K562 (cell line): ENCODE measurements around the gene GALNT17. TPM values are rescaled to one million over a fixed set of nuclear protein-coding genes. Genes with fewer than 3 reads are reported as not detected.

ENCODE experiments used
- ATAC-seq: fragments of 200-7000 bp; cut with Tn5 transposase; 3 replicates; pipeline ENCODE4 v1.9.1; 2020; ENCODE audit warnings: moderate library complexity
- BruUV-seq: library from RNA; stranded (reverse); fragments of 400-500 nt; replicated peaks from 2 replicates; lab custom pipeline; 2021; lab: Mats Ljungman, UMichigan
- CTCF ChIA-PET: fragments of 300-600 bp; formaldehyde crosslinking; extraction: SDS; loops from one replicate; lab custom pipeline; 2021; ENCODE audit warnings: low intra/inter-chr PET ratio; lab: Yijun Ruan, JAX
- POLR2A ChIA-PET: fragments of 300-600, 350-650 bp; sonication (Branson Sonifier 250); formaldehyde crosslinking; extraction: SDS; loops from one replicate; lab custom pipeline; 2021; ENCODE audit warnings: antibody characterized with exemption, inconsistent platforms; lab: Yijun Ruan, JAX
- DNase-seq, 4 experiments: peaks; one replicate each; pipeline versions ENCODE4 v3.0.0 to v3.0.0-alpha.2; 2011 to 2018; ENCODE audit warnings: low spot score in 3 of 4, mixed read lengths in 3 of 4; ENCODE audit errors: extremely low read depth in 1 of 4
- FAIRE-seq: peaks from 2 replicates; lab custom pipeline; 2011; peaks lifted over from hg19 to GRCh38; lab: Jason Lieb, UNC
- H2AFZ ChIP-seq: 2 replicates; pipeline ENCODE4 v1.6.0; 2011; ENCODE audit warnings: low read depth, low read length, control low read depth, inconsistent platforms
- H3K27ac ChIP-seq: fragments of 200-600 bp; 3 replicates; pipeline ENCODE4 v1.8.0; 2011; ENCODE audit warnings: low read depth, mild to moderate bottlenecking, control low read depth, inconsistent platforms, low read length, moderate library complexity, mixed read lengths; ENCODE audit errors: extremely low read depth
- H3K27me3 ChIP-seq, 2 experiments: fragments of 300-600 bp in 1 of 2; 2 replicates in 1 of 2; 3 replicates in 1 of 2; pipeline versions ENCODE4 v1.6.0 to v1.8.0; 2011; ENCODE audit warnings: inconsistent platforms in 2 of 2, low read length in 2 of 2, mild to moderate bottlenecking in 1 of 2, mixed read lengths in 1 of 2, moderate library complexity in 1 of 2; ENCODE audit not compliant: control insufficient read depth in 2 of 2, insufficient read depth in 2 of 2
- H3K36me3 ChIP-seq: fragments of 300-600 bp; 3 replicates; pipeline ENCODE4 v1.8.0; 2011; ENCODE audit warnings: mild to moderate bottlenecking, low read length, inconsistent platforms; ENCODE audit not compliant: control insufficient read depth, insufficient read depth
- H3K4me1 ChIP-seq, 2 experiments: fragments of 200-600 bp in 1 of 2; replicated peaks in 1 of 2; 2 replicates in 1 of 2; 3 replicates in 1 of 2; pipeline versions ENCODE4 v1.5.1 to v1.8.0; 2011; ENCODE audit warnings: inconsistent platforms in 2 of 2, low read length in 2 of 2, mild to moderate bottlenecking in 1 of 2, mixed read lengths in 1 of 2, moderate library complexity in 1 of 2; ENCODE audit not compliant: control insufficient read depth in 2 of 2, insufficient read depth in 2 of 2
- H3K4me2 ChIP-seq: 2 replicates; pipeline ENCODE4 v1.6.1; 2011; ENCODE audit warnings: low read length, control low read depth, inconsistent platforms, mixed read lengths; ENCODE audit not compliant: insufficient read depth
- H3K4me3 ChIP-seq: fragments of 200-600 bp; sonication (generic), shearing (Covaris generic); 2 replicates; pipeline ENCODE4 v1.5.1; 2016; ENCODE audit warnings: control low read depth, inconsistent platforms
- H3K79me2 ChIP-seq: fragments of 200-600 bp; 3 replicates; pipeline ENCODE4 v1.8.0; 2011; ENCODE audit warnings: low read length, inconsistent platforms; ENCODE audit not compliant: control insufficient read depth, insufficient read depth
- H3K9ac ChIP-seq, 2 experiments: 2 replicates each; pipeline versions ENCODE4 v1.6.0 to v1.6.1; 2011; ENCODE audit warnings: low read depth in 2 of 2, low read length in 2 of 2, control low read depth in 1 of 2, inconsistent platforms in 1 of 2, mild to moderate bottlenecking in 1 of 2, mixed read lengths in 1 of 2; ENCODE audit not compliant: insufficient read depth in 1 of 2
- H3K9me1 ChIP-seq: one replicate; pipeline ENCODE4 v1.6.0; 2011; ENCODE audit warnings: inconsistent platforms, mild to moderate bottlenecking, low read length, moderate library complexity; ENCODE audit not compliant: control insufficient read depth, insufficient read depth
- H3K9me3 ChIP-seq: replicated peaks from 2 replicates; pipeline ENCODE4 v1.5.1; 2011; ENCODE audit warnings: low read depth, low read length, inconsistent platforms; ENCODE audit not compliant: control insufficient read depth, insufficient read depth
- H4K20me1 ChIP-seq: replicated peaks from 2 replicates; pipeline ENCODE4 v1.6.1; 2011; ENCODE audit warnings: low read length, inconsistent platforms, mixed read lengths; ENCODE audit not compliant: control insufficient read depth, insufficient read depth
- CEBPZ ChIP-seq: fragments of 150-350 bp; IDR thresholded peaks from 2 replicates; pipeline ENCODE4 v1.6.1; 2014; ENCODE audit warnings: low read depth, mild to moderate bottlenecking, low read length, borderline replicate concordance
- DACH1 ChIP-seq: fragments of 450-650 bp; IDR thresholded peaks from 2 replicates; pipeline ENCODE4 v1.6.1; 2018; ENCODE audit not compliant: partially characterized antibody
- HNRNPL ChIP-seq: fragments of 200-400 bp; formaldehyde crosslinking; IDR thresholded peaks from 2 replicates; pipeline ENCODE4 v1.6.1; 2017; ENCODE audit warnings: low read depth, mild to moderate bottlenecking, low read length
- RUNX1 ChIP-seq: sonication (generic); IDR thresholded peaks from 2 replicates; pipeline ENCODE4 v1.6.1; 2016; ENCODE audit warnings: antibody characterized with exemption, low read depth
- SAP30 ChIP-seq: fragments of 200-600 bp; sonication (generic); IDR thresholded peaks from 2 replicates; pipeline ENCODE4 v1.6.1; 2012; ENCODE audit warnings: borderline replicate concordance, low read depth, mild to moderate bottlenecking, moderate library complexity, low read length, control low read depth, inconsistent platforms; ENCODE audit not compliant: insufficient read depth, poor library complexity, severe bottlenecking
- SP2 ChIP-seq: IDR thresholded peaks from 2 replicates; pipeline ENCODE4 v1.6.1; 2011; ENCODE audit warnings: mild to moderate bottlenecking, low read depth, low read length, moderate library complexity; ENCODE audit not compliant: poor library complexity, severe bottlenecking; ENCODE audit errors: extremely low read depth
- TAF15 ChIP-seq: fragments of 200-400 bp; formaldehyde crosslinking; IDR thresholded peaks from 2 replicates; pipeline ENCODE4 v1.6.1; 2017; ENCODE audit warnings: mild to moderate bottlenecking, low read depth, low read length, moderate library complexity
- ZNF165 ChIP-seq: fragments of 250-450 bp; sonication (Bioruptor Pico); IDR thresholded peaks from 2 replicates; pipeline ENCODE4 v1.4.0; 2020; ENCODE audit warnings: borderline replicate concordance
- ZNF174 ChIP-seq: fragments of 250-450 bp; sonication (Bioruptor Pico); IDR thresholded peaks from 2 replicates; pipeline ENCODE4 v1.4.0; 2020; ENCODE audit warnings: mild to moderate bottlenecking
- ZNF24 ChIP-seq: fragments of 450-650 bp; IDR thresholded peaks from 2 replicates; pipeline ENCODE4 v1.6.1; 2016
- ZNF699 ChIP-seq: fragments of 250-450 bp; sonication (Bioruptor Pico); IDR thresholded peaks from 2 replicates; pipeline ENCODE4 v1.8.0; 2021; ENCODE audit warnings: mild to moderate bottlenecking, moderate library complexity; ENCODE audit not compliant: insufficient replicate concordance
- ZZZ3 ChIP-seq: fragments of 450-650 bp; IDR thresholded peaks from 2 replicates; pipeline ENCODE4 v1.6.1; 2016; ENCODE audit warnings: antibody characterized with exemption, mild to moderate bottlenecking, moderate library complexity
- WGBS: fragments of 100-300 bp; shearing (Covaris generic); methylation state at CpG from one replicate; pipeline ENCODE4 v1.1.6; 2016; ENCODE audit warnings: low coverage, mixed read lengths; ENCODE audit not compliant: insufficient coverage; ENCODE audit errors: missing lambda C conversion rate; 5-methylcytosine and 5-hydroxymethylcytosine counted together
- in situ Hi-C: fragments of 300-500 bp; cut with MboI; formaldehyde crosslinking; loops from 4 replicates; pipeline ENCODE4 v1.15.0; 2018; ENCODE audit warnings: inconsistent platforms, mixed read lengths
- intact Hi-C: fragments of 100-400 bp; cut with micrococcal nuclease; formaldehyde crosslinking; loops from 2 replicates; pipeline ENCODE4 v1.14.2; 2022
- polyA plus RNA-seq, 8 experiments: library from polyadenylated mRNA; depleted of rRNA in 4 of 8; stranded (reverse) in 5 of 8; unstranded in 3 of 8; fragments of >200 nt; fragmentation: Nextera tagmentation in 2 of 8; fragmentation: Illumina TruSeq in 1 of 8; extraction: Ambion mirVana in 2 of 8; extraction: Trizol in 1 of 8; gene quantifications; 2 replicates each; pipeline versions ENCODE4 v1.2.1 to v1.2.3, GENCODE V29; 2011 to 2014; ENCODE audit warnings: inconsistent platforms in 1 of 8, missing spikeins in 1 of 8
- total RNA-seq, 7 experiments: library from RNA; depleted of rRNA in 6 of 7; stranded (reverse); fragments of >200 nt in 6 of 7; fragmentation: Illumina TruSeq in 2 of 7; extraction: Trizol in 2 of 7; gene quantifications; 2 replicates each; pipeline versions ENCODE4 v1.2.1 to v1.2.3, GENCODE V29; 2011 to 2021; ENCODE audit warnings: low replicate concordance in 1 of 7

The GALNT17 gene
- total and polyA plus RNA-seq, 9 of the 15 experiments (the other 6 are each of a cell fraction or from before 2014, with no cell fraction given): not detected

- no peak for TF ChIP-seq ZZZ3
- no peak for TF ChIP-seq SAP30
- TF ChIP-seq RUNX1: no peak
- TF ChIP-seq ZNF174: no peak
- no peak for TF ChIP-seq ZNF165 (CRISPR knock-in tag)
- no peak for TF ChIP-seq ZNF24
- TF ChIP-seq ZNF699 (CRISPR knock-in tag): no peak
Measured at GRCh38 chr7:71343892-71344291, 211.9 kb downstream of the GALNT17 start (continued).

GRCh38 chr7:71345117-71345884 lies 213.4 kb downstream of the GALNT17 start:
- no peaks in the 10 kb centered on the region for H3K9me3 ChIP-seq
- no peaks in the 10 kb centered on the region for H4K20me1 ChIP-seq
- TF ChIP-seq SP2 (no peak), CEBPZ (no peak), HNRNPL (no peak), DACH1 (no peak), TAF15 (no peak)
- TF ChIP-seq, all 486 proteins: peak for 0
- no peaks in the 10 kb centered on the region for H3K4me1 ChIP-seq
- H3K4me2 ChIP-seq: no peak overlapping the region
- H3K36me3 ChIP-seq: no peaks in the 10 kb centered on the region
- no peak overlapping the region for H3K4me3 ChIP-seq
- no TSS peak for BruUV-seq
- no peak for FAIRE-seq
- under 1% methylated on average over 9 of the region's 9 CpGs for WGBS
- no peak for DNase-seq
- H3K9me1 ChIP-seq: no peaks in the 10 kb centered on the region
- ATAC-seq: no peak
- ChIA-PET CTCF (no interaction called here), POLR2A (no interaction called here)
- no peak overlapping the region for H3K27ac ChIP-seq
- H3K79me2 ChIP-seq: no peaks in the 10 kb centered on the region
- in situ Hi-C loops: no loop called here
- no peaks in the 10 kb centered on the region for H3K27me3 ChIP-seq
- intact Hi-C loops: no loop called here
- H2AFZ ChIP-seq: no peak overlapping the region
- no peak overlapping the region for H3K9ac ChIP-seq
